HepG2 (cell line): ENCODE measurements around the gene XXYLT1. TPM values are rescaled to one million over a fixed set of nuclear protein-coding genes. Genes with fewer than 3 reads are reported as not detected.

Source experiments
- ARID2 ChIP-seq: sonication (generic); formaldehyde crosslinking; IDR thresholded peaks from 2 replicates; pipeline ENCODE4 v1.8.1; 2022; ENCODE audit warnings: mild to moderate bottlenecking, missing genetic modification reagents, borderline replicate concordance
- FIP1L1 ChIP-seq: fragments of 200-400 bp; formaldehyde crosslinking; IDR thresholded peaks from 2 replicates; pipeline ENCODE4 v1.6.1; 2018; ENCODE audit warnings: low read depth, mild to moderate bottlenecking, low read length, moderate library complexity, borderline replicate concordance; ENCODE audit not compliant: insufficient read depth
- HNF4A ChIP-seq: sonication (generic); formaldehyde crosslinking; IDR thresholded peaks from 2 replicates; pipeline ENCODE4 v1.4.0; 2020; ENCODE audit warnings: missing genetic modification reagents
- IRF2 ChIP-seq: IDR thresholded peaks from 2 replicates; pipeline ENCODE4 v1.6.1; 2018; ENCODE audit warnings: missing genetic modification reagents, missing compliant biosample characterization
- JUNB ChIP-seq: sonication (generic); formaldehyde crosslinking; IDR thresholded peaks from 2 replicates; pipeline ENCODE4 v1.8.0; 2022; ENCODE audit warnings: missing genetic modification reagents, mild to moderate bottlenecking, borderline replicate concordance
- MAF1 ChIP-seq: sonication (generic); formaldehyde crosslinking; IDR thresholded peaks from 2 replicates; pipeline ENCODE4 v1.5.0; 2020; ENCODE audit warnings: missing genetic modification reagents, borderline replicate concordance
- MAFG ChIP-seq: sonication (generic); formaldehyde crosslinking; IDR thresholded peaks from 2 replicates; pipeline ENCODE4 v1.5.1; 2020; ENCODE audit warnings: mild to moderate bottlenecking, missing genetic modification reagents
- PPARG ChIP-seq: conservative IDR thresholded peaks from 2 replicates; pipeline ENCODE4 v1.6.1; 2016; ENCODE audit warnings: missing biosample characterization, missing genetic modification reagents
- REPIN1 ChIP-seq: sonication (generic); formaldehyde crosslinking; IDR thresholded peaks from 2 replicates; pipeline ENCODE4 v1.8.0; 2022; ENCODE audit warnings: missing genetic modification reagents, low read depth, mild to moderate bottlenecking, borderline replicate concordance
- SMARCE1 ChIP-seq: fragments of 450-650 bp; IDR thresholded peaks from 2 replicates; pipeline ENCODE4 v1.6.1; 2017; ENCODE audit warnings: borderline replicate concordance
- TARDBP ChIP-seq: sonication (generic); formaldehyde crosslinking; IDR thresholded peaks from 2 replicates; pipeline ENCODE4 v1.8.0; 2022; ENCODE audit warnings: mild to moderate bottlenecking, missing genetic modification reagents
- ZBTB21 ChIP-seq: sonication (generic); formaldehyde crosslinking; IDR thresholded peaks from 2 replicates; pipeline ENCODE4 v1.4.0; 2020; ENCODE audit warnings: missing genetic modification reagents
- ZBTB42 ChIP-seq: sonication (generic); formaldehyde crosslinking; IDR thresholded peaks from 2 replicates; pipeline ENCODE4 v1.5.0; 2020; ENCODE audit warnings: mild to moderate bottlenecking, missing genetic modification reagents
- ZFP36 ChIP-seq: fragments of 150-350 bp; IDR thresholded peaks from 2 replicates; pipeline ENCODE4 v1.6.1; 2018; ENCODE audit warnings: borderline replicate concordance, low read length, low read depth; ENCODE audit not compliant: partially characterized antibody
- ZKSCAN5 ChIP-seq: sonication (generic); formaldehyde crosslinking; IDR thresholded peaks from 2 replicates; pipeline ENCODE4 v1.5.1; 2020; ENCODE audit warnings: mild to moderate bottlenecking, missing genetic modification reagents
- ZNF275 ChIP-seq: sonication (generic); formaldehyde crosslinking; IDR thresholded peaks from 2 replicates; pipeline ENCODE4 v1.8.0; 2022; ENCODE audit warnings: missing genetic modification reagents, mild to moderate bottlenecking, inconsistent platforms, borderline replicate concordance
- ZNF496 ChIP-seq: sonication (generic); formaldehyde crosslinking; IDR thresholded peaks from 2 replicates; pipeline ENCODE4 v1.8.1; 2023; ENCODE audit warnings: mild to moderate bottlenecking, moderate library complexity, missing genetic modification reagents; ENCODE audit not compliant: insufficient replicate concordance
- ZNF552 ChIP-seq: sonication (generic); formaldehyde crosslinking; IDR thresholded peaks from 2 replicates; pipeline ENCODE4 v1.9.0; 2022; ENCODE audit warnings: missing genetic modification reagents, mild to moderate bottlenecking, borderline replicate concordance
- ZNF563 ChIP-seq: sonication (generic); formaldehyde crosslinking; IDR thresholded peaks from 2 replicates; pipeline ENCODE4 v1.8.0; 2022; ENCODE audit warnings: mild to moderate bottlenecking, moderate library complexity, missing genetic modification reagents
- ZNF709 ChIP-seq: sonication (generic); formaldehyde crosslinking; IDR thresholded peaks from 2 replicates; pipeline ENCODE4 v1.5.0; 2020; ENCODE audit warnings: mild to moderate bottlenecking, missing genetic modification reagents
- ZNF713 ChIP-seq: sonication (generic); formaldehyde crosslinking; IDR thresholded peaks from 2 replicates; pipeline ENCODE4 v1.4.0; 2020; ENCODE audit warnings: mild to moderate bottlenecking, missing genetic modification reagents
- polyA plus RNA-seq, 8 experiments: library from polyadenylated mRNA; depleted of rRNA in 3 of 8; stranded (reverse) in 7 of 8; unstranded in 1 of 8; fragments of >200 nt; fragmentation: Illumina TruSeq in 4 of 8; extraction: Trizol in 4 of 8; gene quantifications; 2 replicates each; pipeline versions ENCODE4 v1.2.1 to v1.2.3, GENCODE V29; 2011 to 2016; ENCODE audit warnings: low read depth in 4 of 8, missing spikeins in 1 of 8, mixed read lengths in 1 of 8; ENCODE audit not compliant: insufficient read depth in 1 of 8
- total RNA-seq, 5 experiments: library from RNA; depleted of rRNA; stranded (reverse); fragments of >200 nt; fragmentation: Illumina TruSeq; extraction: Trizol; gene quantifications; 2 replicates each; pipeline ENCODE4 v1.2.3, GENCODE V29; 2016; ENCODE audit warnings: low read depth in 1 of 5
- TF ChIP-seq, protein P1 (sequence below): sonication (generic); formaldehyde crosslinking; IDR thresholded peaks from 2 replicates; pipeline ENCODE4 v1.8.1; 2023; ENCODE audit warnings: missing genetic modification reagents, inconsistent platforms, borderline replicate concordance
- TF ChIP-seq, protein P2 (sequence below): sonication (generic); formaldehyde crosslinking; conservative IDR thresholded peaks from 2 replicates; pipeline ENCODE4 v1.5.0; 2020; ENCODE audit warnings: missing genetic modification reagents
- TF ChIP-seq, protein P3 (sequence below): fragments of 450-650 bp; IDR thresholded peaks from 2 replicates; pipeline ENCODE4 v1.6.1; 2017; ENCODE audit warnings: mild to moderate bottlenecking

XXYLT1 gene
- total and polyA plus RNA-seq, 2 of the 13 experiments (the other 11 are each of a cell fraction or from before 2014, with no cell fraction given) = 17.7 to 19.0 TPM

- peak; percentile 76; the same call in 1 of the 2 replicates for TF ChIP-seq ZNF275 (CRISPR knock-in tag)
- no peak; the same call in 1 of the 2 replicates for TF ChIP-seq ZBTB42 (CRISPR knock-in tag)
- no peak for TF ChIP-seq ZNF563 (CRISPR knock-in tag)
- no peak for TF ChIP-seq ZFP36
- TF ChIP-seq TARDBP = peak; percentile 82
- TF ChIP-seq MAFG (CRISPR knock-in tag) = no peak
- TF ChIP-seq ZNF713 (CRISPR knock-in tag) = no peak
- TF ChIP-seq, protein P1, sequence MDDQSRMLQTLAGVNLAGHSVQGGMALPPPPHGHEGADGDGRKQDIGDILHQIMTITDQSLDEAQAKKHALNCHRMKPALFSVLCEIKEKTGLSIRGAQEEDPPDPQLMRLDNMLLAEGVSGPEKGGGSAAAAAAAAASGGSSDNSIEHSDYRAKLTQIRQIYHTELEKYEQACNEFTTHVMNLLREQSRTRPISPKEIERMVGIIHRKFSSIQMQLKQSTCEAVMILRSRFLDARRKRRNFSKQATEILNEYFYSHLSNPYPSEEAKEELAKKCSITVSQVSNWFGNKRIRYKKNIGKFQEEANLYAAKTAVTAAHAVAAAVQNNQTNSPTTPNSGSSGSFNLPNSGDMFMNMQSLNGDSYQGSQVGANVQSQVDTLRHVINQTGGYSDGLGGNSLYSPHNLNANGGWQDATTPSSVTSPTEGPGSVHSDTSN (CRISPR knock-in tag) = no peak
- TF ChIP-seq HNF4A (CRISPR knock-in tag) = peak; percentile 82
- no peak for TF ChIP-seq ZNF709
- peak; percentile 70; the same call in 1 of the 2 replicates for TF ChIP-seq REPIN1 (CRISPR knock-in tag)
- TF ChIP-seq ZNF496 (CRISPR knock-in tag) = no peak
- TF ChIP-seq FIP1L1 = no peak
- TF ChIP-seq SMARCE1 = no peak
- TF ChIP-seq, protein P2, sequence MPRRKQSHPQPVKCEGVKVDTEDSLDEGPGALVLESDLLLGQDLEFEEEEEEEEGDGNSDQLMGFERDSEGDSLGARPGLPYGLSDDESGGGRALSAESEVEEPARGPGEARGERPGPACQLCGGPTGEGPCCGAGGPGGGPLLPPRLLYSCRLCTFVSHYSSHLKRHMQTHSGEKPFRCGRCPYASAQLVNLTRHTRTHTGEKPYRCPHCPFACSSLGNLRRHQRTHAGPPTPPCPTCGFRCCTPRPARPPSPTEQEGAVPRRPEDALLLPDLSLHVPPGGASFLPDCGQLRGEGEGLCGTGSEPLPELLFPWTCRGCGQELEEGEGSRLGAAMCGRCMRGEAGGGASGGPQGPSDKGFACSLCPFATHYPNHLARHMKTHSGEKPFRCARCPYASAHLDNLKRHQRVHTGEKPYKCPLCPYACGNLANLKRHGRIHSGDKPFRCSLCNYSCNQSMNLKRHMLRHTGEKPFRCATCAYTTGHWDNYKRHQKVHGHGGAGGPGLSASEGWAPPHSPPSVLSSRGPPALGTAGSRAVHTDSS (CRISPR knock-in tag) = no peak
- no peak for TF ChIP-seq JUNB
- peak; percentile 57; the same call in 1 of the 2 replicates for TF ChIP-seq ARID2
- peak; percentile 77 for TF ChIP-seq PPARG (CRISPR knock-in tag)
- TF ChIP-seq ZBTB21 = no peak; the same call in 1 of the 2 replicates
- TF ChIP-seq ZKSCAN5 (CRISPR knock-in tag) = no peak
- TF ChIP-seq ZNF552 (CRISPR knock-in tag) = no peak
- TF ChIP-seq, protein P3, sequence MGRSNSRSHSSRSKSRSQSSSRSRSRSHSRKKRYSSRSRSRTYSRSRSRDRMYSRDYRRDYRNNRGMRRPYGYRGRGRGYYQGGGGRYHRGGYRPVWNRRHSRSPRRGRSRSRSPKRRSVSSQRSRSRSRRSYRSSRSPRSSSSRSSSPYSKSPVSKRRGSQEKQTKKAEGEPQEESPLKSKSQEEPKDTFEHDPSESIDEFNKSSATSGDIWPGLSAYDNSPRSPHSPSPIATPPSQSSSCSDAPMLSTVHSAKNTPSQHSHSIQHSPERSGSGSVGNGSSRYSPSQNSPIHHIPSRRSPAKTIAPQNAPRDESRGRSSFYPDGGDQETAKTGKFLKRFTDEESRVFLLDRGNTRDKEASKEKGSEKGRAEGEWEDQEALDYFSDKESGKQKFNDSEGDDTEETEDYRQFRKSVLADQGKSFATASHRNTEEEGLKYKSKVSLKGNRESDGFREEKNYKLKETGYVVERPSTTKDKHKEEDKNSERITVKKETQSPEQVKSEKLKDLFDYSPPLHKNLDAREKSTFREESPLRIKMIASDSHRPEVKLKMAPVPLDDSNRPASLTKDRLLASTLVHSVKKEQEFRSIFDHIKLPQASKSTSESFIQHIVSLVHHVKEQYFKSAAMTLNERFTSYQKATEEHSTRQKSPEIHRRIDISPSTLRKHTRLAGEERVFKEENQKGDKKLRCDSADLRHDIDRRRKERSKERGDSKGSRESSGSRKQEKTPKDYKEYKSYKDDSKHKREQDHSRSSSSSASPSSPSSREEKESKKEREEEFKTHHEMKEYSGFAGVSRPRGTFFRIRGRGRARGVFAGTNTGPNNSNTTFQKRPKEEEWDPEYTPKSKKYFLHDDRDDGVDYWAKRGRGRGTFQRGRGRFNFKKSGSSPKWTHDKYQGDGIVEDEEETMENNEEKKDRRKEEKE = no peak
- peak; percentile 50; the same call in 1 of the 2 replicates for TF ChIP-seq IRF2
- no peak for TF ChIP-seq MAF1
Observed at GRCh38 chr3:195160257-195160898, 110.6 kb downstream of the XXYLT1 start (continued).
